Stimulated activated CD4-positive, alpha-beta T cell treated with anti-CD3 and anti-CD28 coated beads, Interleukin-4, amount 100 ng/mL, for 1 hour (primary cell): Measurements from ENCODE around the gene IFT43.

ENCODE experiments used
- DNase-seq: peaks from one replicate; pipeline ENCODE4 v3.0.0-alpha.2; 2020

IFT43 gene

GRCh38 chr14:76019676-76020075, 34.1 kb downstream of the IFT43 start:
- no peak for DNase-seq

GRCh38 chr14:76022991-76023390, 37.4 kb downstream of the IFT43 start:
- DNase-seq: no peak

GRCh38 chr14:76023757-76024156, 38.2 kb downstream of the IFT43 start:
- DNase-seq: no peak

- no peak for DNase-seq
Measured at GRCh38 chr14:76024211-76024907, 38.8 kb downstream of the IFT43 start.

- DNase-seq: no peak
Measured at GRCh38 chr14:76034566-76034965, 49.0 kb downstream of the IFT43 start.

- no peak for DNase-seq
Measured at GRCh38 chr14:76040704-76041103, 55.1 kb downstream of the IFT43 start.

- DNase-seq: no peak
Measured at GRCh38 chr14:76045773-76046172, 60.2 kb downstream of the IFT43 start.

GRCh38 chr14:76050250-76050649, 64.7 kb downstream of the IFT43 start:
- no peak for DNase-seq

GRCh38 chr14:76050797-76051392, 65.3 kb downstream of the IFT43 start:
- peak; percentile 30 for DNase-seq

- DNase-seq: no peak
Measured at GRCh38 chr14:76051717-76052465, 66.3 kb downstream of the IFT43 start.

GRCh38 chr14:76053572-76054355, 68.2 kb downstream of the IFT43 start:
- no peak for DNase-seq

GRCh38 chr14:76055330-76055729, 69.8 kb downstream of the IFT43 start:
- no peak for DNase-seq

GRCh38 chr14:76056128-76056527, 70.6 kb downstream of the IFT43 start:
- DNase-seq: no peak

GRCh38 chr14:76057914-76058313, 72.4 kb downstream of the IFT43 start:
- no peak for DNase-seq

- no peak for DNase-seq
Measured at GRCh38 chr14:76063327-76063726, 77.8 kb downstream of the IFT43 start.

- DNase-seq: no peak
Measured at GRCh38 chr14:76065519-76065918, 80.0 kb downstream of the IFT43 start.

- no peak for DNase-seq
Measured at GRCh38 chr14:76067536-76067935, 82.0 kb downstream of the IFT43 start.

GRCh38 chr14:76073717-76074116, 88.2 kb downstream of the IFT43 start:
- no peak for DNase-seq

GRCh38 chr14:76077340-76077739, 91.8 kb downstream of the IFT43 start:
- DNase-seq: no peak

- DNase-seq: no peak
Measured at GRCh38 chr14:76078501-76078900, 92.9 kb downstream of the IFT43 start.

GRCh38 chr14:76080025-76080424, 94.5 kb downstream of the IFT43 start:
- DNase-seq: no peak

GRCh38 chr14:76080471-76080870, 94.9 kb downstream of the IFT43 start:
- DNase-seq: no peak

- DNase-seq: no peak
Measured at GRCh38 chr14:76081642-76082041, 96.1 kb downstream of the IFT43 start.
